Liver (tissue), 9 donors: ENCODE results near the gene NAA50. TPM values are rescaled to one million over a fixed set of nuclear protein-coding genes. Genes with fewer than 3 reads are reported as not detected.

ENCODE experiments used
- DNase-seq: peaks from one replicate; pipeline ENCODE4 v3.0.0-alpha.2; 2017; ENCODE audit warnings: low spot score
- H3K27ac ChIP-seq, 2 donors: one replicate each; pipeline ENCODE4 v1.7.0; 2013; ENCODE audit warnings: inconsistent platforms in 2 of 2, low read length in 2 of 2, control low read depth in 1 of 2, low read depth in 1 of 2, mild to moderate bottlenecking in 1 of 2
- H3K27me3 ChIP-seq, 4 donors: one replicate each; pipeline versions ENCODE4 v1.6.1 to v1.7.0; 2013; ENCODE audit warnings: low read length in 3 of 4, inconsistent platforms in 1 of 4, mild to moderate bottlenecking in 1 of 4, moderate library complexity in 1 of 4; ENCODE audit not compliant: control insufficient read depth in 4 of 4, insufficient read depth in 4 of 4
- H3K36me3 ChIP-seq, 4 donors: one replicate each; pipeline versions ENCODE4 v1.6.1 to v1.7.0; 2013; ENCODE audit warnings: low read length in 3 of 4, mild to moderate bottlenecking in 3 of 4, low read depth in 1 of 4, moderate library complexity in 1 of 4; ENCODE audit not compliant: control insufficient read depth in 4 of 4, insufficient read depth in 3 of 4
- H3K4me1 ChIP-seq, 4 donors: one replicate each; pipeline versions ENCODE4 v1.6.1 to v1.7.0; 2013; ENCODE audit warnings: low read length in 3 of 4, mild to moderate bottlenecking in 3 of 4, moderate library complexity in 1 of 4; ENCODE audit not compliant: control insufficient read depth in 4 of 4, insufficient read depth in 4 of 4
- H3K4me3 ChIP-seq, 3 donors: one replicate each; pipeline versions ENCODE4 v1.6.1 to v1.7.0; 2013; ENCODE audit warnings: low read length in 3 of 3, control low read depth in 1 of 3, low read depth in 1 of 3, mild to moderate bottlenecking in 1 of 3
- H3K9ac ChIP-seq, 2 donors: one replicate each; pipeline ENCODE4 v1.7.0; 2013; ENCODE audit warnings: low read length in 2 of 2, mild to moderate bottlenecking in 2 of 2, moderate library complexity in 2 of 2, control low read depth in 1 of 2, low read depth in 1 of 2
- H3K9me3 ChIP-seq, 4 donors: one replicate each; pipeline versions ENCODE4 v1.6.1 to v1.7.0; 2013; ENCODE audit warnings: low read length in 3 of 4; ENCODE audit not compliant: control insufficient read depth in 4 of 4
- EGR1 ChIP-seq, 2 donors: IDR thresholded peaks; 2 replicates each; pipeline ENCODE4 v1.6.1; 2016 to 2018; ENCODE audit warnings: antibody characterized with exemption in 2 of 2, low read depth in 2 of 2
- FOXA1 ChIP-seq: IDR thresholded peaks from 2 replicates; pipeline ENCODE4 v1.6.1; 2016; ENCODE audit warnings: antibody characterized with exemption
- FOXA2 ChIP-seq: IDR thresholded peaks from 2 replicates; pipeline ENCODE4 v1.6.1; 2016; ENCODE audit warnings: antibody characterized with exemption
- GABPA ChIP-seq, 2 donors: IDR thresholded peaks in 1 of 2; conservative IDR thresholded peaks in 1 of 2; 2 replicates each; pipeline ENCODE4 v1.6.1; 2016; ENCODE audit warnings: antibody characterized with exemption in 2 of 2, mild to moderate bottlenecking in 1 of 2, moderate library complexity in 1 of 2
- HNF4A ChIP-seq, 2 donors: conservative IDR thresholded peaks; 2 replicates each; pipeline ENCODE4 v1.6.1; 2016; ENCODE audit warnings: antibody characterized with exemption in 2 of 2, mild to moderate bottlenecking in 2 of 2
- HNF4G ChIP-seq: IDR thresholded peaks from 2 replicates; pipeline ENCODE4 v1.6.1; 2016; ENCODE audit warnings: antibody characterized with exemption
- JUND ChIP-seq, 2 donors: IDR thresholded peaks; 2 replicates each; pipeline ENCODE4 v1.6.1; 2016; ENCODE audit warnings: antibody characterized with exemption in 2 of 2
- NR2F2 ChIP-seq: IDR thresholded peaks from 2 replicates; pipeline ENCODE4 v1.6.1; 2016; ENCODE audit warnings: antibody characterized with exemption
- RAD21 ChIP-seq, 2 donors: IDR thresholded peaks; 2 replicates each; pipeline ENCODE4 v1.6.1; 2016; ENCODE audit warnings: antibody characterized with exemption in 2 of 2, mild to moderate bottlenecking in 2 of 2
- REST ChIP-seq: IDR thresholded peaks from 2 replicates; pipeline ENCODE4 v1.6.1; 2016; ENCODE audit warnings: antibody characterized with exemption, mild to moderate bottlenecking
- RXRA ChIP-seq, 2 donors: IDR thresholded peaks; 2 replicates each; pipeline ENCODE4 v1.6.1; 2017 to 2018; ENCODE audit warnings: antibody characterized with exemption in 2 of 2, mild to moderate bottlenecking in 1 of 2
- SP1 ChIP-seq: IDR thresholded peaks from 2 replicates; pipeline ENCODE4 v1.6.1; 2018; ENCODE audit warnings: antibody characterized with exemption, mild to moderate bottlenecking
- TAF1 ChIP-seq: conservative IDR thresholded peaks from 2 replicates; pipeline ENCODE4 v1.6.1; 2016; ENCODE audit warnings: antibody characterized with exemption, mild to moderate bottlenecking
- YY1 ChIP-seq: IDR thresholded peaks from 2 replicates; pipeline ENCODE4 v1.6.1; 2016; ENCODE audit warnings: antibody characterized with exemption, mild to moderate bottlenecking
- WGBS: extraction: QIAGEN DNeasy Blood & Tissue Kit; methylation state at CpG from one replicate; pipeline ENCODE4 v1.1.7; 2013; 5-methylcytosine and 5-hydroxymethylcytosine counted together
- polyA plus RNA-seq, 2 donors: library from polyadenylated mRNA; stranded (reverse) in 1 of 2; unstranded in 1 of 2; fragments of 200-250 nt in 1 of 2; fragments of >200 nt in 1 of 2; fragmentation: Nextera tagmentation in 1 of 2; extraction: Ambion mirVana in 1 of 2; gene quantifications; one replicate each; pipeline versions ENCODE4 v1.2.1 to v1.2.3, GENCODE V29; 2013 to 2015
- total RNA-seq, 2 donors: library from RNA; depleted of rRNA; stranded (reverse); fragments of >200 nt; gene quantifications; one replicate each; pipeline ENCODE4 v1.2.3, GENCODE V29; 2014
- TF ChIP-seq, protein P1 (sequence below): IDR thresholded peaks from 2 replicates; pipeline ENCODE4 v1.6.1; 2016; ENCODE audit warnings: antibody characterized with exemption
- TF ChIP-seq, protein P2 (sequence below): IDR thresholded peaks from 2 replicates; pipeline ENCODE4 v1.6.1; 2016; ENCODE audit warnings: antibody characterized with exemption
- TF ChIP-seq, protein P3 (sequence below): IDR thresholded peaks from 2 replicates; pipeline ENCODE4 v1.6.1; 2016; ENCODE audit warnings: antibody characterized with exemption
- TF ChIP-seq, protein P4 (sequence below): fragments of 150-350 bp; IDR thresholded peaks from 2 replicates; pipeline ENCODE4 v1.5.1; 2017; ENCODE audit warnings: improper control_type of control experiment, low read depth, low read length; ENCODE audit not compliant: missing input control
- donor health status: healthy.
- donor health status: healthy.
- donor health status: healthy.
- donor health status: healthy.
- donor health status: healthy.

The NAA50 gene
- total and polyA plus RNA-seq, 4 donors, result 37.3 to 162 (median 73.9) TPM

- TF ChIP-seq, protein P1, sequence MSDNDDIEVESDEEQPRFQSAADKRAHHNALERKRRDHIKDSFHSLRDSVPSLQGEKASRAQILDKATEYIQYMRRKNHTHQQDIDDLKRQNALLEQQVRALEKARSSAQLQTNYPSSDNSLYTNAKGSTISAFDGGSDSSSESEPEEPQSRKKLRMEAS, result no peak
- no peak for TF ChIP-seq GABPA (IDR thresholded peaks at IDR 0.05 in 1 of 2, conservative IDR thresholded peaks at IDR 0.05 in 1 of 2)
- no peak for TF ChIP-seq EGR1 (IDR thresholded peaks at IDR 0.05; ENCODE audit: low read depth in 2 of 2)
- TF ChIP-seq, protein P2, sequence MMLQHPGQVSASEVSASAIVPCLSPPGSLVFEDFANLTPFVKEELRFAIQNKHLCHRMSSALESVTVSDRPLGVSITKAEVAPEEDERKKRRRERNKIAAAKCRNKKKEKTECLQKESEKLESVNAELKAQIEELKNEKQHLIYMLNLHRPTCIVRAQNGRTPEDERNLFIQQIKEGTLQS, result no peak
These were observed 29.5 kb upstream of the NAA50 start (continued) for GRCh38 chr3:113775516-113775915.

- Histone ChIP-seq H3K27me3 (no peaks in the 10 kb centered on the region), H3K4me1 (peaks cover 0 to 2% (median under 1%) of the 10 kb centered on the region in 4 donors), H3K9me3 (no peaks in the 10 kb centered on the region), H3K27ac (no peak overlapping the region), H3K4me3 (no peak overlapping the region), H3K36me3 (no peaks in the 10 kb centered on the region), H3K9ac (no peak overlapping the region)
- no peak for DNase-seq
- 86% methylated on average over 3 of the region's 3 CpGs for WGBS
- no peak for TF ChIP-seq HNF4G
- no peak for TF ChIP-seq JUND (IDR thresholded peaks at IDR 0.05)
- no peak for TF ChIP-seq EGR1 (IDR thresholded peaks at IDR 0.05; ENCODE audit: low read depth in 2 of 2)
- no peak for TF ChIP-seq REST
- no peak for TF ChIP-seq RXRA (IDR thresholded peaks at IDR 0.05)
- TF ChIP-seq SP1, result no peak
- TF ChIP-seq, protein P2, result no peak
- no peak for TF ChIP-seq YY1
- TF ChIP-seq HNF4A (conservative IDR thresholded peaks at IDR 0.05), result no peak
- TF ChIP-seq, protein P1, result no peak
- TF ChIP-seq FOXA1, result no peak
- TF ChIP-seq NR2F2, result no peak
- TF ChIP-seq, protein P3, sequence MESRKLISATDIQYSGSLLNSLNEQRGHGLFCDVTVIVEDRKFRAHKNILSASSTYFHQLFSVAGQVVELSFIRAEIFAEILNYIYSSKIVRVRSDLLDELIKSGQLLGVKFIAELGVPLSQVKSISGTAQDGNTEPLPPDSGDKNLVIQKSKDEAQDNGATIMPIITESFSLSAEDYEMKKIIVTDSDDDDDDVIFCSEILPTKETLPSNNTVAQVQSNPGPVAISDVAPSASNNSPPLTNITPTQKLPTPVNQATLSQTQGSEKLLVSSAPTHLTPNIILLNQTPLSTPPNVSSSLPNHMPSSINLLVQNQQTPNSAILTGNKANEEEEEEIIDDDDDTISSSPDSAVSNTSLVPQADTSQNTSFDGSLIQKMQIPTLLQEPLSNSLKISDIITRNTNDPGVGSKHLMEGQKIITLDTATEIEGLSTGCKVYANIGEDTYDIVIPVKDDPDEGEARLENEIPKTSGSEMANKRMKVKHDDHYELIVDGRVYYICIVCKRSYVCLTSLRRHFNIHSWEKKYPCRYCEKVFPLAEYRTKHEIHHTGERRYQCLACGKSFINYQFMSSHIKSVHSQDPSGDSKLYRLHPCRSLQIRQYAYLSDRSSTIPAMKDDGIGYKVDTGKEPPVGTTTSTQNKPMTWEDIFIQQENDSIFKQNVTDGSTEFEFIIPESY, result no peak
- TF ChIP-seq, protein P4, sequence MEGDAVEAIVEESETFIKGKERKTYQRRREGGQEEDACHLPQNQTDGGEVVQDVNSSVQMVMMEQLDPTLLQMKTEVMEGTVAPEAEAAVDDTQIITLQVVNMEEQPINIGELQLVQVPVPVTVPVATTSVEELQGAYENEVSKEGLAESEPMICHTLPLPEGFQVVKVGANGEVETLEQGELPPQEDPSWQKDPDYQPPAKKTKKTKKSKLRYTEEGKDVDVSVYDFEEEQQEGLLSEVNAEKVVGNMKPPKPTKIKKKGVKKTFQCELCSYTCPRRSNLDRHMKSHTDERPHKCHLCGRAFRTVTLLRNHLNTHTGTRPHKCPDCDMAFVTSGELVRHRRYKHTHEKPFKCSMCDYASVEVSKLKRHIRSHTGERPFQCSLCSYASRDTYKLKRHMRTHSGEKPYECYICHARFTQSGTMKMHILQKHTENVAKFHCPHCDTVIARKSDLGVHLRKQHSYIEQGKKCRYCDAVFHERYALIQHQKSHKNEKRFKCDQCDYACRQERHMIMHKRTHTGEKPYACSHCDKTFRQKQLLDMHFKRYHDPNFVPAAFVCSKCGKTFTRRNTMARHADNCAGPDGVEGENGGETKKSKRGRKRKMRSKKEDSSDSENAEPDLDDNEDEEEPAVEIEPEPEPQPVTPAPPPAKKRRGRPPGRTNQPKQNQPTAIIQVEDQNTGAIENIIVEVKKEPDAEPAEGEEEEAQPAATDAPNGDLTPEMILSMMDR, result no peak
- TF ChIP-seq GABPA (IDR thresholded peaks at IDR 0.05 in 1 of 2, conservative IDR thresholded peaks at IDR 0.05 in 1 of 2), result no peak
- no peak for TF ChIP-seq FOXA2
- TF ChIP-seq TAF1, result no peak
- no peak for TF ChIP-seq RAD21 (IDR thresholded peaks at IDR 0.05)
These were observed 27.3 kb upstream of the NAA50 start for GRCh38 chr3:113773381-113773780.
